Kidney epithelial cell (primary cell): ENCODE data around the gene GSX2. TPM values are rescaled to one million over a fixed set of nuclear protein-coding genes. Genes with fewer than 3 reads are reported as not detected.
"Not testable (repeated sequence)": the region's sequence is repeated elsewhere in the genome, so short reads cannot be mapped to it uniquely, and the experiment has no call there.

Experiments used
- DNase-seq: peaks from one replicate; pipeline ENCODE4 v3.0.0-alpha.2; 2010; ENCODE audit warnings: low read depth
- H3K27me3 ChIP-seq: 2 replicates; pipeline ENCODE4 v1.6.0; 2011; ENCODE audit warnings: low read length; ENCODE audit not compliant: control insufficient read depth, insufficient read depth
- H3K36me3 ChIP-seq: 2 replicates; pipeline ENCODE4 v1.5.1; 2011; ENCODE audit warnings: low read length; ENCODE audit not compliant: control insufficient read depth, insufficient read depth
- H3K4me3 ChIP-seq: 2 replicates; pipeline ENCODE4 v1.5.1; 2011; ENCODE audit warnings: low read depth, mild to moderate bottlenecking, control low read depth, low read length
- CTCF ChIP-seq: IDR thresholded peaks from 2 replicates; pipeline ENCODE4 v1.5.1; 2011; ENCODE audit warnings: mild to moderate bottlenecking, moderate library complexity, low read length, control low read depth, inconsistent platforms; ENCODE audit not compliant: insufficient read depth, poor library complexity, severe bottlenecking
- total RNA-seq: library from RNA; depleted of rRNA; stranded (reverse); fragments of >200 nt; gene quantifications from 2 replicates; pipeline ENCODE4 v1.2.3, GENCODE V29; 2015

Gene GSX2
- total RNA-seq, 1 donor from 2014 or later = not detected

- DNase-seq = no peak
- TF ChIP-seq CTCF = no peak
- Histone ChIP-seq H3K4me3 (no peak overlapping the region), H3K27me3 (peaks cover 52% of the 10 kb centered on the region), H3K36me3 (no peaks in the 10 kb centered on the region)
Observed at GRCh38 chr4:54110019-54110416, 10.1 kb downstream of the GSX2 start.

GRCh38 chr4:54113206-54113605 lies 13.2 kb downstream of the GSX2 start:
- not testable (repeated sequence) for H3K4me3 ChIP-seq, DNase-seq, H3K36me3 ChIP-seq
- peaks cover 27% of the 10 kb centered on the region for H3K27me3 ChIP-seq

GRCh38 chr4:54116246-54116645 lies 16.3 kb downstream of the GSX2 start:
- H3K4me3 ChIP-seq, H3K27me3 ChIP-seq, H3K36me3 ChIP-seq, DNase-seq: not testable (repeated sequence)

- DNase-seq = no peak
- H3K36me3 ChIP-seq = no peaks in the 10 kb centered on the region
- no peak overlapping the region for H3K4me3 ChIP-seq
- H3K27me3 ChIP-seq = no peaks in the 10 kb centered on the region
- no peak for TF ChIP-seq CTCF
Observed at GRCh38 chr4:54118850-54119589, 19.1 kb downstream of the GSX2 start.

- DNase-seq = no peak
- Histone ChIP-seq H3K4me3 (no peak overlapping the region), H3K36me3 (no peaks in the 10 kb centered on the region), H3K27me3 (no peaks in the 10 kb centered on the region)
- TF ChIP-seq CTCF = no peak
Observed at GRCh38 chr4:54120518-54120917, 20.6 kb downstream of the GSX2 start.

- TF ChIP-seq CTCF = no peak
- Histone ChIP-seq H3K27me3 (no peaks in the 10 kb centered on the region), H3K4me3 (no peak overlapping the region), H3K36me3 (no peaks in the 10 kb centered on the region)
- DNase-seq = no peak
Observed at GRCh38 chr4:54127660-54128059, 27.7 kb downstream of the GSX2 start.

GRCh38 chr4:54128694-54129093 lies 28.7 kb downstream of the GSX2 start:
- DNase-seq, H3K4me3 ChIP-seq, H3K36me3 ChIP-seq, H3K27me3 ChIP-seq: not testable (repeated sequence)
